ENCODE measurements around the gene UMPS.

DNA sequence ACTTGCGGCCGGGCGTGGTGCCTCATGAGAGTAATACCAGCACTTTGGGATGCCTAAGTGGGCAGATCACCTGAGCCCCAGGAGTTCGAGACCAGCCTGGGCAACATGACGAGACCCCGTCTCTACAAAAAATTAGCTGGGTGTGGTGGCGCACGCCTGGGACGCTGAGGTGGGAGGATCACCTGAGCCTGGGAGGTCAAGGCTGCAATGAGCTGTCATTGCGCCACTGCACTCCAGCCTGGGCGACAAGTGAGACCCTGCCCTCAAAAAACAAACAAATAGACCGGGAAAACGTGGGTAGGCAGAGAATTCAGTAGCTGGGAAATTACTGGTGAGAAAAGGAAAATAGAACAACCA, 667 bp downstream of the UMPS start:
- TF ChIP-seq POLR2A (IDR thresholded peaks at IDR 0.05; ENCODE audit: low read depth, low read length) (no peak), FOS (IDR thresholded peaks at IDR 0.05; ENCODE audit: low read depth, low read length) (no peak), CEBPB (IDR thresholded peaks at IDR 0.05; ENCODE audit: low read depth, low read length) (no peak), RAD21 (IDR thresholded peaks at IDR 0.05; ENCODE audit: low read length) (no peak), SMC3 (IDR thresholded peaks at IDR 0.05; ENCODE audit: low read depth, low read length) (no peak), BHLHE40 (IDR thresholded peaks at IDR 0.05; ENCODE audit: low read depth, low read length) (no peak), MAFK (IDR thresholded peaks at IDR 0.05; ENCODE audit: low read depth, low read length) (no peak), NFE2L2 (IDR thresholded peaks at IDR 0.05; ENCODE audit: low read depth, low read length) (no peak)
- TF ChIP-seq, protein P1, sequence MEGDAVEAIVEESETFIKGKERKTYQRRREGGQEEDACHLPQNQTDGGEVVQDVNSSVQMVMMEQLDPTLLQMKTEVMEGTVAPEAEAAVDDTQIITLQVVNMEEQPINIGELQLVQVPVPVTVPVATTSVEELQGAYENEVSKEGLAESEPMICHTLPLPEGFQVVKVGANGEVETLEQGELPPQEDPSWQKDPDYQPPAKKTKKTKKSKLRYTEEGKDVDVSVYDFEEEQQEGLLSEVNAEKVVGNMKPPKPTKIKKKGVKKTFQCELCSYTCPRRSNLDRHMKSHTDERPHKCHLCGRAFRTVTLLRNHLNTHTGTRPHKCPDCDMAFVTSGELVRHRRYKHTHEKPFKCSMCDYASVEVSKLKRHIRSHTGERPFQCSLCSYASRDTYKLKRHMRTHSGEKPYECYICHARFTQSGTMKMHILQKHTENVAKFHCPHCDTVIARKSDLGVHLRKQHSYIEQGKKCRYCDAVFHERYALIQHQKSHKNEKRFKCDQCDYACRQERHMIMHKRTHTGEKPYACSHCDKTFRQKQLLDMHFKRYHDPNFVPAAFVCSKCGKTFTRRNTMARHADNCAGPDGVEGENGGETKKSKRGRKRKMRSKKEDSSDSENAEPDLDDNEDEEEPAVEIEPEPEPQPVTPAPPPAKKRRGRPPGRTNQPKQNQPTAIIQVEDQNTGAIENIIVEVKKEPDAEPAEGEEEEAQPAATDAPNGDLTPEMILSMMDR (conservative IDR thresholded peaks at IDR 0.05; ENCODE audit: low read depth, low read length): no peak
- TF ChIP-seq, protein P2, sequence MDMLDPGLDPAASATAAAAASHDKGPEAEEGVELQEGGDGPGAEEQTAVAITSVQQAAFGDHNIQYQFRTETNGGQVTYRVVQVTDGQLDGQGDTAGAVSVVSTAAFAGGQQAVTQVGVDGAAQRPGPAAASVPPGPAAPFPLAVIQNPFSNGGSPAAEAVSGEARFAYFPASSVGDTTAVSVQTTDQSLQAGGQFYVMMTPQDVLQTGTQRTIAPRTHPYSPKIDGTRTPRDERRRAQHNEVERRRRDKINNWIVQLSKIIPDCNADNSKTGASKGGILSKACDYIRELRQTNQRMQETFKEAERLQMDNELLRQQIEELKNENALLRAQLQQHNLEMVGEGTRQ (IDR thresholded peaks at IDR 0.05; ENCODE audit: low read depth, low read length): no peak
- TF ChIP-seq, protein P3, sequence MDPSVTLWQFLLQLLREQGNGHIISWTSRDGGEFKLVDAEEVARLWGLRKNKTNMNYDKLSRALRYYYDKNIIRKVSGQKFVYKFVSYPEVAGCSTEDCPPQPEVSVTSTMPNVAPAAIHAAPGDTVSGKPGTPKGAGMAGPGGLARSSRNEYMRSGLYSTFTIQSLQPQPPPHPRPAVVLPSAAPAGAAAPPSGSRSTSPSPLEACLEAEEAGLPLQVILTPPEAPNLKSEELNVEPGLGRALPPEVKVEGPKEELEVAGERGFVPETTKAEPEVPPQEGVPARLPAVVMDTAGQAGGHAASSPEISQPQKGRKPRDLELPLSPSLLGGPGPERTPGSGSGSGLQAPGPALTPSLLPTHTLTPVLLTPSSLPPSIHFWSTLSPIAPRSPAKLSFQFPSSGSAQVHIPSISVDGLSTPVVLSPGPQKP (IDR thresholded peaks at IDR 0.05; ENCODE audit: borderline replicate concordance, low read depth, low read length): no peak
